WERI-Rb-1 (cell line): ENCODE results near the gene DSTN.
A peak's percentile ranks its signal among the peaks of the same experiment; 100 is the strongest.

Experiments used
- DNase-seq: peaks from one replicate; pipeline ENCODE4 v3.0.0-alpha.2; 2020
- H3K27ac ChIP-seq: fragments of 250-450 bp; sonication (Bioruptor Pico); 2 replicates; pipeline ENCODE4 v1.5.1; 2020; ENCODE audit warnings: mild to moderate bottlenecking, moderate library complexity
- H3K27me3 ChIP-seq: fragments of 250-450 bp; sonication (Bioruptor Pico); 2 replicates; pipeline ENCODE4 v1.5.1; 2021; ENCODE audit warnings: mild to moderate bottlenecking, low read depth, moderate library complexity; ENCODE audit not compliant: insufficient read depth, severe bottlenecking
- H3K36me3 ChIP-seq: fragments of 250-450 bp; sonication (Bioruptor Pico); 2 replicates; pipeline ENCODE4 v1.5.1; 2020; ENCODE audit warnings: mild to moderate bottlenecking, moderate library complexity
- H3K4me3 ChIP-seq: 2 replicates; pipeline ENCODE4 v1.5.1; 2011; ENCODE audit warnings: low read depth, mild to moderate bottlenecking, control low read depth, low read length
- H3K9me3 ChIP-seq: fragments of 250-450 bp; sonication (Bioruptor Pico); 2 replicates; pipeline ENCODE4 v1.5.1; 2021; ENCODE audit warnings: mild to moderate bottlenecking, moderate library complexity; ENCODE audit not compliant: severe bottlenecking
- TF ChIP-seq, protein P1 (sequence below): IDR thresholded peaks from 2 replicates; pipeline ENCODE4 v1.5.1; 2011; ENCODE audit warnings: low read depth, mild to moderate bottlenecking, control low read depth, inconsistent platforms, low read length

DSTN gene

DNA sequence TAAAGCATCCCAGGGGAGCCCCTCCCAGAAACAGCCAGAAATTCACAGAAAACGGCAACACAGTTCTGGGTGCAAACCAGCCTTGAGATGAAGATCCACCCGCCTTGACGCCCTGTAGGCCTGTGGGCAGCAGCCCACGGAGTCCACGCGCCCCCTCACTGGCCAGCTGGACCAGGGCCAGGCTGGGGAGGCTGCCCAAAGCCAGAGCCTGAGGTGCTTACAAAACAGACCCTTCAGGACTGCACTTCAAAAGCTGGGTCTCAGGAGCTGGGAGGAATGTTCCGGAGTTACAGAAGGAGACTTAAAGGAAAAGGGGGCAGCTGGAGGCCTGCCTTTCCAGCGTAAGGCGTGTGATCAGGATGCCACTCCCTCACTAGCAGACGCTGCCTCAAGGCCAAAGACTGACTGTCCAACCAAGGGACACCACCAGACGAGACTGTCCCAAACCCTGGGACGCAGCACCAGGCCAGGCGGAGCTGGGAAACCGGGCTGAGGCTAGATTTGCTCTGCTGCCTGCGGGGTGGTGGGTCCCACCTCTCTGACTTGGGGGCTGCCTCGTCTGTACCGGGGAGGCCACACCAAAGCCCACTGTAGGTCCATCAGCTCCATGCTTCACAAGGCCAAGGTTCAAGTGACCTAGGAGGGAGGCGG is 64.1 kb downstream of the DSTN start:
- no peak for DNase-seq
- H3K27ac ChIP-seq: no peak overlapping the region
- H3K36me3 ChIP-seq: peaks cover 6% of the 10 kb centered on the region
- H3K4me3 ChIP-seq: no peak overlapping the region
- no peaks in the 10 kb centered on the region for H3K9me3 ChIP-seq
- TF ChIP-seq, protein P1, sequence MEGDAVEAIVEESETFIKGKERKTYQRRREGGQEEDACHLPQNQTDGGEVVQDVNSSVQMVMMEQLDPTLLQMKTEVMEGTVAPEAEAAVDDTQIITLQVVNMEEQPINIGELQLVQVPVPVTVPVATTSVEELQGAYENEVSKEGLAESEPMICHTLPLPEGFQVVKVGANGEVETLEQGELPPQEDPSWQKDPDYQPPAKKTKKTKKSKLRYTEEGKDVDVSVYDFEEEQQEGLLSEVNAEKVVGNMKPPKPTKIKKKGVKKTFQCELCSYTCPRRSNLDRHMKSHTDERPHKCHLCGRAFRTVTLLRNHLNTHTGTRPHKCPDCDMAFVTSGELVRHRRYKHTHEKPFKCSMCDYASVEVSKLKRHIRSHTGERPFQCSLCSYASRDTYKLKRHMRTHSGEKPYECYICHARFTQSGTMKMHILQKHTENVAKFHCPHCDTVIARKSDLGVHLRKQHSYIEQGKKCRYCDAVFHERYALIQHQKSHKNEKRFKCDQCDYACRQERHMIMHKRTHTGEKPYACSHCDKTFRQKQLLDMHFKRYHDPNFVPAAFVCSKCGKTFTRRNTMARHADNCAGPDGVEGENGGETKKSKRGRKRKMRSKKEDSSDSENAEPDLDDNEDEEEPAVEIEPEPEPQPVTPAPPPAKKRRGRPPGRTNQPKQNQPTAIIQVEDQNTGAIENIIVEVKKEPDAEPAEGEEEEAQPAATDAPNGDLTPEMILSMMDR: no peak
- no peaks in the 10 kb centered on the region for H3K27me3 ChIP-seq

GRCh38 chr20:17634661-17635331 is 64.9 kb downstream of the DSTN start:
- Histone ChIP-seq H3K4me3 (no peak overlapping the region), H3K36me3 (peaks cover 6% of the 10 kb centered on the region), H3K27me3 (no peaks in the 10 kb centered on the region), H3K27ac (no peak overlapping the region), H3K9me3 (no peaks in the 10 kb centered on the region)
- TF ChIP-seq, protein P1: no peak
- no peak for DNase-seq

- Histone ChIP-seq H3K9me3 (no peaks in the 10 kb centered on the region), H3K4me3 (no peak overlapping the region), H3K27me3 (no peaks in the 10 kb centered on the region), H3K27ac (peak overlapping the region; percentile 16), H3K36me3 (peaks cover 6% of the 10 kb centered on the region)
- DNase-seq: no peak
- TF ChIP-seq, protein P1: no peak
These were observed 65.7 kb downstream of the DSTN start for GRCh38 chr20:17635332-17636244.

DNA sequence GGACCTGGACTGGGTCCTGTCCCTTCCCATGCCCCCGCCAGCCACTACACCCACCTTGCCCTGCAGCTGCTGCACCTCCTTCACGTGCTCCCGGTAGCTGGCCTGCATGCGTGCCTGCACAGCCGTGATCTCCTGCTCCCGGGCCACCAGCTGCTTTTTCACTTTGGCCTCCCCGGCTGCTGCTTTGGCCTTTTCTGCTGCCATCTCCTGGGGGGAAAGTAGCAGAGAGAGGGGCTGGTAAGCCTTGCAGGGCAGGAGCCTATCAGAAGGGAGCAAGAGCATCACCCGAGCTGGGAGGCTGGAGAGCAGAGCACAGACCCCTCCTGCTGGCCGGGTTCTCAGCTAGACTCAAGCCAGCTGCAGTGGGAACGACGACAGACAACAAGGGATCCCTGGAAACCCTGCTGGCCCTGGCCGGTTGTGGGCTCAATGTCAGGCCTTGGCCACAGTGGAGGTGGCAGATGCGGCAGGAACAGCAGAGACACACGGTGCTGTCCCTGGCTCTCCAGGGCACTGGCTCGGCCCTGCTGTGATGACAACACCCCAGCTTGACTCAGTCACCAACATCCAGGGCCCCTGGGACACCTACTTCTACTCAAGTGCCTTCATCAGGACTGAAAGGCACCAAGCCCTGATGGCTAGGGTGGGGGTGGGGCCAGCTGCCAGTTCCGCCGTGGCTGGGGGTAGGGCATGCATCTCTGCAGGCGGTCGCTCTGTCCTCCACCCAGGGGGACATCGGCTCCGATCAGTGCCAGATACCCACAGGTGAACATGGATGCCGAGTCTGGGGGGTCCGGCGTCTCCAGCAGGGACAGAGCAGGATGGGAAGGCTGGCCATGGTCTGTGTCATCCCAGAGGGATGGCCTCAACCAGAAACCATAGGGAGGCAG is 66.9 kb downstream of the DSTN start:
- Histone ChIP-seq H3K27me3 (no peaks in the 10 kb centered on the region), H3K36me3 (peaks cover 6% of the 10 kb centered on the region; the same call in 1 of the 2 replicates), H3K27ac (peak overlapping the region; percentile 29; the same call in 1 of the 2 replicates), H3K4me3 (no peak overlapping the region), H3K9me3 (no peaks in the 10 kb centered on the region)
- TF ChIP-seq, protein P1: peak; percentile 48; the same call in 1 of the 2 replicates
- DNase-seq: peak; percentile 80

DNA sequence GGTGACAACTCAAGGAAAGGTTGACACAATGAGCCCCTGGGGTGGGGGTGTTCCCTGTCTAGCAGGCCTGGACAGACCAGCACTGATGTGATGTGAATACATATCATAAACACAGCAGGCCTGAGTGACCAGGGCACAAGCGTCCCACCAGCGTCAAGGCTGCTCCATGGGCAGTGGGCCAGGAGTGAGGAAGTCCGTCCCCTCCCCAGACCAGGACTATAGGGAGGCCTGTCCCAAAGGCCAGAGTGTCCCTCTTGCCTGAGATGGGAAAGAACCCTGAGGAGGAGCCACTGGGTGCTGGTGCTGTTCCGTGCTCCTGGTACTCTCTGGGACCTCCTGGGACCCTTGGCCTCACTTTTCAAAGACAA is 67.5 kb downstream of the DSTN start:
- H3K4me3 ChIP-seq: no peak overlapping the region
- H3K9me3 ChIP-seq: no peaks in the 10 kb centered on the region
- H3K36me3 ChIP-seq: peaks cover 6% of the 10 kb centered on the region; the same call in 1 of the 2 replicates
- H3K27ac ChIP-seq: no peak overlapping the region
- H3K27me3 ChIP-seq: no peaks in the 10 kb centered on the region
- TF ChIP-seq, protein P1: no peak
- DNase-seq: no peak
